GM21367 (cell line): ENCODE data around the gene TMEM128.
"Not testable (repeated sequence)": the region's sequence is repeated elsewhere in the genome, so short reads cannot be mapped to it uniquely, and the experiment has no call there.

Experiments used
- ATAC-seq: cut with Tn5 transposase; IDR thresholded peaks from one replicate; pipeline ENCODE4 v1.9.1; 2021; ENCODE audit not compliant: unreplicated experiment

TMEM128 gene

DNA sequence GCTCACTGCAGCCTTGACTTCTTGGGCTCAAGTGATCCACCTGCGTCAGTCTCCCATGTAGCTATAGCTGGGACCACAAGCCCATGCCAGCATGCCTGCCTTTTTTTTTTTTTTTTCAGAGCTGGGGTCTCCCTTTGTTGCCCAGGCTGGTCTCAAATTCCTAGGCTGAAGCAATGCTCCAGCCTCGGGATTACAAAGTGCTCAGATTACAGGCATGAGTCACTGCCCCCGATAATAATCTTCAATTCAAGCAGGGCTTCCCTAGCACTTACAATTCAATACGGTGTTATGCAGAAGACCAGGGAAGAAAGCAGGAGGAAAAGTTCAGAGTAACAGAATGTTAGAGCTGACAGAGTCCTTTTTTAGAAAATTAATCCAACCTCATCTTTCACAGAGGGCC lies 47.4 kb downstream of the TMEM128 start:
- ATAC-seq: no peak

DNA sequence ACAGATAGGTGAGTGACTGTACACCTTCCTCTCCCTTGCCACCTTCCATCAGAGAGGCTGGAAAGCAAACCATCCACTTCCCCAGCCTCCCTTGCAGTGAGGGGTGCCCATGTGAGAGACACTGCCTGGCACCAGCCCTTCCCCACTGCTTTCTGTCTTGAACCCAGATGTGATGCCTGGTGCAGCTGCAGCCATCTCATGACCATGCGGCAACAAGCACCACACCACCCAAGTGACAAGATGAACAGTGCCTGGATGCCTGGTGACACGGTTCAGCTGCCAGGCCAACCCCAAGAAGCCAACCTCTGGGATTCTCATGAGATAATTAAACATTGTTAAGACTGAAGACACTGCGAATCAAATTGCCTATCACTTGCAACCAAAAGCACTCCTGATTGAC lies 52.7 kb downstream of the TMEM128 start:
- ATAC-seq: no peak

DNA sequence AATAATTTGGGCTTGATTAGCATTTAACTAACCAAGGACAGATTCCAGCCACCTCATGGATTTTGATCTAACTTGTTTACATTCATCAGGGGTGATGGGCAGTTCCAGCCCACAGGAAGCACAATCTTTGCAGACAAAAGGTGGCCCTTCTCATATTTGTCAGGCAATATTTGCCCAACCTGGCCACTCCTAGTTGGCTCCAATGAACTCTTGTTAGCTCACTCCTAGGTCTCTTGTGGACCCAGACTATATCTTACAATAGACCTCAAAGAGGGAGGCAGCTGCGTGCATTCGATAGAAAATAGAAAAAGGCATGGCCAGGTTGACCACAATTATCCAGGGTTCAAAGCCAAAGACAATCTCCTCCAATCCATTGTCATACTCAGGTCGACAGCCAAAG lies 59.5 kb downstream of the TMEM128 start:
- ATAC-seq: not testable (repeated sequence)
